Measurements from ENCODE around the gene ASPHD2. TPM values are rescaled to one million over a fixed set of nuclear protein-coding genes. Genes with fewer than 3 reads are reported as not detected.

The ASPHD2 gene
- 10 to 100 TPM; 13.2 to 20.2 TPM for total RNA-seq

GRCh38 chr22:26428515-26429457 is at the start of gene ASPHD2:
TSS of gene ASPHD2 (plus strand) at chr22:26429260. CDS start at chr22:26433616, 4,356 bp downstream.
- Mint-ChIP-seq H3K9me3 (no peaks in the 10 kb centered on the region), H3K27me3 (peaks cover 5% of the 10 kb centered on the region), H3K4me3 (peak within 1 kb of the TSS; percentile 91), H3K27ac (peak within 1 kb of the TSS; percentile 87), H3K36me3 (ENCODE audit: low read depth) (peaks cover 33% of the 10 kb centered on the region), H3K4me1 (peaks cover 12% of the 10 kb centered on the region)
- ATAC-seq (replicated peaks): peak; percentile 81

DNA sequence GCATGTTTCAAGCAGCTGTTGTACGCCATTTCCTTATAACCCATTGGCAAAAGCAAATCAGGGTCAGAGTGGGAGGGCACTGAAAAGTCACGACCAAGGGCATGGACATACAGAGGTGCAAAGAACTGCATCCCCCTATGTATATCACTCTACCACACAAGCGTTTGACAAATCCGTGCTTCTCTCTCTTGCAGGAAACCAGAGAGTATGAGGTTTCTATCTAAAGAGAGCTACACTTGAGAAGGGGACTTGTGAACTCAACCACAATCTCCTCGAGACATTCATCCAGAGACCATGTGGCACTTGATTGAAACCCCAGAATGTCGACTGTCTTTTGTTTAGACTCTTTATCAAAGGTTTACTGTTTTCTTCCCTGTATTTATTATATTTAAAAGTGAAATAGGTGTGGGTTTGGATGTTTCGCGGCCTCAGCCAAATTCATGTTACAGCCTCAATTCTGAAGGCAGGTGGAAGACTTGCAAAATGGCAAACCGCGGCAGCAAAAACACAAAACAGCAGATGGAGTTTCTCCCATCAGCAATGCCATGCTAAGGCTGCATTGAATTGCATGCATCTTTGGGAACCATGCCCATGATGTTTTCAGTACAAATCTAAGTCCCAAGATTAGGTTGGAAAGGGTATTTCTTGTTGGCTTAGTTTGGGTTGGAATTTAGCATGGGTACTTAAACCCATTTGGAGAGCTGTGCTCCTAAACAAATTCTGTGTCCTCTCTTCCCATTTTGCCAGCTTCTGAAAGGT is 48.8 kb upstream of the ASPHD2 start:
- Mint-ChIP-seq H3K27me3 (peaks cover 54% of the 10 kb centered on the region), H3K9me3 (no peaks in the 10 kb centered on the region), H3K4me1 (peaks cover 6% of the 10 kb centered on the region)

GRCh38 chr22:26382782-26383181 is 46.3 kb upstream of the ASPHD2 start:
- no peak for ATAC-seq (replicated peaks)
- H3K27me3 Mint-ChIP-seq: peaks cover 45% of the 10 kb centered on the region
- no peaks in the 10 kb centered on the region for H3K4me1 Mint-ChIP-seq
- no peak overlapping the region for H3K27ac Mint-ChIP-seq
- no peaks in the 10 kb centered on the region for H3K36me3 Mint-ChIP-seq (ENCODE audit: low read depth)
- H3K9me3 Mint-ChIP-seq: no peaks in the 10 kb centered on the region
- H3K4me3 Mint-ChIP-seq: no peak overlapping the region

More for the DNA sequence above, 48.8 kb upstream of the ASPHD2 start:
- H3K36me3 Mint-ChIP-seq (ENCODE audit: low read depth): no peaks in the 10 kb centered on the region
- H3K27ac Mint-ChIP-seq: no peak overlapping the region
- H3K4me3 Mint-ChIP-seq: no peak overlapping the region
- no peak for ATAC-seq (replicated peaks)

GRCh38 chr22:26383968-26384556 is 45.0 kb upstream of the ASPHD2 start:
- no peaks in the 10 kb centered on the region for H3K9me3 Mint-ChIP-seq
- H3K4me1 Mint-ChIP-seq: no peaks in the 10 kb centered on the region
- H3K4me3 Mint-ChIP-seq: no peak overlapping the region
- no peak overlapping the region for H3K27ac Mint-ChIP-seq
- H3K27me3 Mint-ChIP-seq: peaks cover 44% of the 10 kb centered on the region
- no peak for ATAC-seq (replicated peaks)
- no peaks in the 10 kb centered on the region for H3K36me3 Mint-ChIP-seq (ENCODE audit: low read depth)

DNA sequence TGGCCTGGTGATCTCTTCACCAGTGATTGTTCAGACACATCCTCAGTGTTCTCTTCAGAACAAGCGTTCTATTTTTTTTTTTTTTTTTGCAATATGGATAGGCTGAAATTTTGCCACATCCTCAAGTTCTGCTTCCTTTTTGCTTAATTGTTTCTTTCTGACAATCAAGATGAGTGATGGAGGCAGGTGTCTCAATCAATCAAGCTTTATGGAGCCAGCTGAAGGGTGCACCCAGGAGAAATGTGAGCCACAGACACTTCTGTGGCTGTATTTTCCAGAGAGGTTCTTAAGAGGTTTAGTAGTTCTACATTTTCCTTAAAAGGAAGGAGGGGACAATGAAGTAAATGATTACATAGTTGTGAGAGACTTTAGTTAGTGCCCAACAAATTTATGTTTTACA is 43.9 kb upstream of the ASPHD2 start:
- no peaks in the 10 kb centered on the region for H3K36me3 Mint-ChIP-seq (ENCODE audit: low read depth)
- no peaks in the 10 kb centered on the region for H3K4me1 Mint-ChIP-seq
- no peaks in the 10 kb centered on the region for H3K9me3 Mint-ChIP-seq
- no peak overlapping the region for H3K27ac Mint-ChIP-seq
- no peak for ATAC-seq (replicated peaks)
- peaks cover 44% of the 10 kb centered on the region for H3K27me3 Mint-ChIP-seq
- H3K4me3 Mint-ChIP-seq: no peak overlapping the region

DNA sequence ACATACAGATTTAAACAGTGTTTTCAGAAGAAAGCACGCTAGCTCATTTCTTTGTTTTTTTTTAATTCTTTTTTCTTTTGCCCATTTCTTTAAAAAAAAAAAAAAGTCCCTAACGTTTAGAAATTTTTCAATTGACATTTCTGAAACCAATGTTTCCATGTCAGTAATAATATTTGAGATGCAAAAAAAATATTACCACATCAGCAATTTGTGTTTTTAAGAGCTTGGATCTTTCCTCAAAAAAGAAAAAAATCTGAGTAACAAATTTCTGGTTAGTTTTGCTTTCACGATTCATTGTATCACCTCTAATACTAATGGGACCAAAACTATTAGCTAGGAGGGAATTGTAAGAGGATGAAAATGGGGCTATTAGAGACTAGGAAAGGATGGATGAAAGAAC is 39.9 kb upstream of the ASPHD2 start:
- H3K4me1 Mint-ChIP-seq: no peaks in the 10 kb centered on the region
- H3K4me3 Mint-ChIP-seq: no peak overlapping the region
- no peak overlapping the region for H3K27ac Mint-ChIP-seq
- peaks cover 32% of the 10 kb centered on the region for H3K27me3 Mint-ChIP-seq
- no peaks in the 10 kb centered on the region for H3K9me3 Mint-ChIP-seq
- no peak for ATAC-seq (replicated peaks)
- no peaks in the 10 kb centered on the region for H3K36me3 Mint-ChIP-seq (ENCODE audit: low read depth)

DNA sequence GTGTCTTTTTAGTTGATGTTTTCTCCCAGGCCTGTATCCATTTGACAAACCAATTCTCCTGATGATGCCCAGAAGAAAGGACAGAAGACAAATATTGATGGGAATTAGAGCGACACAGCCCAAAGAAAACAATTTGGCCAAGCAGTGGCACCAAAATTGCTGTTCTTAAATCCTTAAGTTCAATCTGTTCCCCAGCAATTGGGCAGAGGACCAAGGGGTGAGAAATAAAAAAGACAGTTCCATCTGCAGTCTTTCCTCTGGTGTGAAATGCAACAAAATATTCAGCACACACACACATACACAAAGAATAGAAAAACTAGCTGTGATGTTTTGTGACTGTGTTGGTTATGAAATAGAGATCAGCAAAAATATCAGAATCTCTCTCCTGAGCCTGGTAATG is 38.0 kb upstream of the ASPHD2 start:
- Mint-ChIP-seq H3K4me3 (no peak overlapping the region), H3K4me1 (no peaks in the 10 kb centered on the region), H3K9me3 (no peaks in the 10 kb centered on the region), H3K27ac (no peak overlapping the region), H3K36me3 (ENCODE audit: low read depth) (no peaks in the 10 kb centered on the region), H3K27me3 (peaks cover 25% of the 10 kb centered on the region)
- no peak for ATAC-seq (replicated peaks)

GRCh38 chr22:26391623-26392022 is 37.4 kb upstream of the ASPHD2 start:
- no peaks in the 10 kb centered on the region for H3K36me3 Mint-ChIP-seq (ENCODE audit: low read depth)
- H3K9me3 Mint-ChIP-seq: no peaks in the 10 kb centered on the region
- no peaks in the 10 kb centered on the region for H3K4me1 Mint-ChIP-seq
- no peak for ATAC-seq (replicated peaks)
- H3K27me3 Mint-ChIP-seq: peaks cover 25% of the 10 kb centered on the region
- no peak overlapping the region for H3K27ac Mint-ChIP-seq
- no peak overlapping the region for H3K4me3 Mint-ChIP-seq

GRCh38 chr22:26393929-26394328 is 35.1 kb upstream of the ASPHD2 start:
- Mint-ChIP-seq H3K4me1 (no peaks in the 10 kb centered on the region), H3K36me3 (ENCODE audit: low read depth) (no peaks in the 10 kb centered on the region), H3K27ac (no peak overlapping the region), H3K27me3 (peaks cover 15% of the 10 kb centered on the region), H3K4me3 (no peak overlapping the region), H3K9me3 (no peaks in the 10 kb centered on the region)
- ATAC-seq (replicated peaks): no peak

- H3K36me3 Mint-ChIP-seq (ENCODE audit: low read depth): no peaks in the 10 kb centered on the region
- no peak for ATAC-seq (replicated peaks)
- no peak overlapping the region for H3K4me3 Mint-ChIP-seq
- H3K27ac Mint-ChIP-seq: no peak overlapping the region
- no peaks in the 10 kb centered on the region for H3K9me3 Mint-ChIP-seq
- peaks cover 11% of the 10 kb centered on the region for H3K27me3 Mint-ChIP-seq
- no peaks in the 10 kb centered on the region for H3K4me1 Mint-ChIP-seq
Measured at GRCh38 chr22:26394777-26395176, 34.3 kb upstream of the ASPHD2 start.

DNA sequence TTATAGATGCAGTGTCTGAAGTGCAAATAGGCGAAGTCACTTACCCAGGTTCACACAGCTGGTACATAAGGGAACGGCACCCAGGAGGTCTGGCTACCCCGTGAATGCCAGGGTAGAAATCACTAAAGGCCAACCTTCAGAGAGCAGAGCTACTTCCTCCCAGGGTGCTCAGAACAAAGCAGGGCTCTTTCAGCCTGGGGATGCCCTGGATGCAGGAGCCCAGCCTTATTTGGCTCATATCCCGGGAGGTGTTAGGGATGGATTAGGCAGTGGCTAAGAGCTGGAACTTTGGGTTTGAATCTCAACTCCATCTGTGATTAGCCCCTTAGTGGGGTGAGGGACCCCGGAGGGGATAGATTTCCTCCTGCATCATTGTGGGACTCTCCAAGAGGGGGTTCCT is 33.1 kb upstream of the ASPHD2 start:
- no peaks in the 10 kb centered on the region for H3K9me3 Mint-ChIP-seq
- no peaks in the 10 kb centered on the region for H3K4me1 Mint-ChIP-seq
- ATAC-seq (replicated peaks): no peak
- no peak overlapping the region for H3K4me3 Mint-ChIP-seq
- peaks cover 6% of the 10 kb centered on the region for H3K27me3 Mint-ChIP-seq
- no peaks in the 10 kb centered on the region for H3K36me3 Mint-ChIP-seq (ENCODE audit: low read depth)
- H3K27ac Mint-ChIP-seq: no peak overlapping the region

DNA sequence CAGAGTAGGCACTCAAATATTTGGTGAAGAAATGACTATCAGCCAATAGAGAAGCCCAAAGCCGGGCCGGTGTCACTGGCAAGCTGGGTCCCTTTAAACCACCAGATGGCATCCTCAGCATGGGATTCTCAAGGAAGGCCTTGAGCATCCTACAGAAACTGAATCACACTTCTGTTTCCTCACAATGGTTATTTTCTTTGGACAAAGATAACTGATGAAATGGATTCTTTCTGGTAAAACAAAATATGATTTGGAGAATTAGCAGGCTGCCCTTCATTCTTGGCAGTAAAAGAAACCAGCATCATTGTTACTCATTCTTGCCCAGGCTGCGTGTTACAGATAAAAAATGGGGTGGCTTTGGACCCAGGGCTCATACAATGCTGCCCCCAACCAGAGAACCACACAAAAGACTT is 30.3 kb upstream of the ASPHD2 start:
- H3K27ac Mint-ChIP-seq: no peak overlapping the region
- H3K9me3 Mint-ChIP-seq: no peaks in the 10 kb centered on the region
- no peaks in the 10 kb centered on the region for H3K4me1 Mint-ChIP-seq
- H3K4me3 Mint-ChIP-seq: no peak overlapping the region
- ATAC-seq (replicated peaks): peak; percentile 96
- peaks cover 14% of the 10 kb centered on the region for H3K27me3 Mint-ChIP-seq
- no peaks in the 10 kb centered on the region for H3K36me3 Mint-ChIP-seq (ENCODE audit: low read depth)

- Mint-ChIP-seq H3K36me3 (ENCODE audit: low read depth) (no peaks in the 10 kb centered on the region), H3K9me3 (no peaks in the 10 kb centered on the region), H3K27ac (no peak overlapping the region), H3K4me1 (peaks cover 4% of the 10 kb centered on the region), H3K4me3 (no peak overlapping the region), H3K27me3 (peaks cover 12% of the 10 kb centered on the region)
- no peak for ATAC-seq (replicated peaks)
Measured at GRCh38 chr22:26399289-26399688, 29.8 kb upstream of the ASPHD2 start.

DNA sequence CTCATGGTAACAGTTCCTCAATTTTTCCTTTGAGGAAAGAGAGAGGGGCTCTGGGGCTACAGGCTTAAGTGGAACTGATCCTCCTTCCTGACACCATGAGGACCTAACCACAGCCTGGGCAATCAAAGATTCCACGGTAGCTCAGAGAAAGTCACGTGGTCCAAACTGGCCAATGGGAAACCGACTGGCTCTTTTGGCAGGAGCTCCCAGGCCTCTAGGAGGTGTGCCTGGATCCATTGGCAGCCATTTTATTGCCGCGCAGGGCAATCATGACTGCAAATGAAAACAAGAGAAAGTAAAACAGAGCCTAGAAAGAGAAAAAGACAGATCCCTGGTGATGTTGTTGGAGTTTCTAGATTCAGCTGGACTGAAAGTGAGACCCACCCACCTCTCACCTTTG is 27.3 kb upstream of the ASPHD2 start:
- peak; percentile 15 for ATAC-seq (replicated peaks)
- Mint-ChIP-seq H3K27me3 (peaks cover 12% of the 10 kb centered on the region), H3K4me3 (no peak overlapping the region), H3K36me3 (ENCODE audit: low read depth) (no peaks in the 10 kb centered on the region), H3K27ac (no peak overlapping the region), H3K4me1 (peaks cover 9% of the 10 kb centered on the region), H3K9me3 (no peaks in the 10 kb centered on the region)

Measured in activated T-helper 17 cell treated with anti-CD3 and anti-CD28 coated beads, Interleukin-2, amount 50 U/mL, for 72 hours (primary cell).